AG09319 (cell line): Measurements from ENCODE around the gene ZNF292.

Experiments
- DNase-seq: peaks from one replicate; pipeline ENCODE4 v3.0.0-alpha.2; 2010; ENCODE audit warnings: low read depth; ENCODE audit errors: extremely low read depth
- CTCF ChIP-seq: IDR thresholded peaks from 2 replicates; pipeline ENCODE4 v1.5.1; 2011; ENCODE audit warnings: low read depth, mild to moderate bottlenecking, inconsistent platforms, low read length, moderate library complexity

The ZNF292 gene

GRCh38 chr6:87251725-87252124 is 96.4 kb downstream of the ZNF292 start:
- TF ChIP-seq CTCF, result no peak

GRCh38 chr6:87257046-87257445 is 101.7 kb downstream of the ZNF292 start:
- no peak for TF ChIP-seq CTCF
- DNase-seq, result no peak

More at GRCh38 chr6:87251725-87252124, 96.4 kb downstream of the ZNF292 start:
- no peak for DNase-seq

GRCh38 chr6:87257565-87257964 is 102.2 kb downstream of the ZNF292 start:
- DNase-seq, result no peak

GRCh38 chr6:87257975-87258374 is 102.6 kb downstream of the ZNF292 start:
- no peak for TF ChIP-seq CTCF
- no peak for DNase-seq

More at GRCh38 chr6:87257565-87257964, 102.2 kb downstream of the ZNF292 start:
- no peak for TF ChIP-seq CTCF

- TF ChIP-seq CTCF, result no peak
- no peak for DNase-seq
These were observed 104.4 kb downstream of the ZNF292 start for GRCh38 chr6:87259791-87260190.

GRCh38 chr6:87261534-87261933 is 106.2 kb downstream of the ZNF292 start:
- DNase-seq, result no peak
- no peak for TF ChIP-seq CTCF

- no peak for DNase-seq
- no peak for TF ChIP-seq CTCF
These were observed 109.1 kb downstream of the ZNF292 start for GRCh38 chr6:87264481-87264880.
